Measurements from ENCODE around the gene PTH1R.
A peak's percentile ranks its signal among the peaks of the same experiment; 100 is the strongest.

The PTH1R gene

DNA sequence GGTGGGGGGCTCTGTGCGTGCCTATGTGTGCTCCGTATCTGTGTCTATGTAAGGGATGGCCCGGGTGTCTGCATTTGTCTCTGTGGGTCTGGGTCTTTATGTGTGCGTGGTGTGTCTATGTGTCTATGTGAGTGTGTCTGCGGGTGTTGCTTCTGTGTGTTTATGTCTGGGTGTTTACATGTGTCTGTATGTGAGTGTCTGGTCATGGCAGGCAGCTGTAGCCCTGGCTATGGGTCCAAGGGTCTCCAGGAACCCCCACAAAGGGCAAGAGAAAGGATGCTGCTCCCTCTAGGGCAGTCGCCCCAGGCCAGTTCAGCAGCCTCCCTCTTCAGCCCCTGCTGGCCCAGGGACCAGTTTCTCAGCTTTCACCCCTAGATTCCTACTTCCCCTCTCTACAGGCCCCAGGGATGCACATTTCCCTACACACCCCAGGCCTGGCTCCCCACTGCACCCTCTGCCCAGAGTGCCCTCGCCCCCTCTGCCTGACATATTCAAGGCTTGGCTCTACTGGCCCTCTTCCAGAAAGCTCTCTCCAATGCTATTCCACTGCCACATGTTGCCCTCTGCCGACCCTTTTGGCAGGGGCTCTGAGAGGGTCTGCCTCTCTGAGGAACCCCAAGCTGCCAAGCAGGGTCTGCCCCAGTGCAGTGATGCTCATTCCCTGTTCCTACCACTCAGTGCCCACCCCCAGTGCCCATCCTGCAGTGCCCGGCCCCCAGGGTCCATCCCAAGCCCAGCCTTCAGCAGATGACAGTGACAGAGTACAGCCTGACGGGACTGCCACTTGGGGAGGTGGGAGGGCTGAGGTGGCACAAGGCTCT, 13.2 kb upstream of the PTH1R start:
- no peak for DNase-seq (ENCODE audit: low read depth)

DNA sequence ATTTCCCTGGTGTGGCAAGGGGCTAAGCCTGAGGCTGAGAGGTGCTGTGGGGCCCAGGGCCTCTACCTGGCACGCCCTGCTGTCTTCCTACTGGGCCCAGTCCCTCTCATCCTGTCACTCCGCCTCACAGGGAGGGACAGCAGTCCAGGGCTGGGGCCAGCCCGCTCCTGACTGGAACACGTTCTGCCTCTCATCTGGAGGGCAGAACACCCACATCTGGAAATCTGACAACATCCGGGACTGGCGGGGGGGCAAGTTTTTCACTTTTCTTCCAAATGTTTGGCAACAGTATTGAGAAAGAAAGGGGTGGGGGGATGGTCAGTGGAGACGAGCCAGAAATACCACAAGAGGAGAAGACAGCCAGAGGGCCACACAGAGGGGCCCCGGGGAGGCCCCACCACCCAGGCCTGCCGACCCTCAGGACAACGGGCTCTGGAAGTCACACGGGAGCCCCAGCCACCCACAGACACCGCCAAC, 12.5 kb upstream of the PTH1R start:
- DNase-seq (ENCODE audit: low read depth) = no peak

- DNase-seq (ENCODE audit: low read depth) = no peak
Observed at GRCh38 chr3:46865546-46865945, 12.0 kb upstream of the PTH1R start.

DNA sequence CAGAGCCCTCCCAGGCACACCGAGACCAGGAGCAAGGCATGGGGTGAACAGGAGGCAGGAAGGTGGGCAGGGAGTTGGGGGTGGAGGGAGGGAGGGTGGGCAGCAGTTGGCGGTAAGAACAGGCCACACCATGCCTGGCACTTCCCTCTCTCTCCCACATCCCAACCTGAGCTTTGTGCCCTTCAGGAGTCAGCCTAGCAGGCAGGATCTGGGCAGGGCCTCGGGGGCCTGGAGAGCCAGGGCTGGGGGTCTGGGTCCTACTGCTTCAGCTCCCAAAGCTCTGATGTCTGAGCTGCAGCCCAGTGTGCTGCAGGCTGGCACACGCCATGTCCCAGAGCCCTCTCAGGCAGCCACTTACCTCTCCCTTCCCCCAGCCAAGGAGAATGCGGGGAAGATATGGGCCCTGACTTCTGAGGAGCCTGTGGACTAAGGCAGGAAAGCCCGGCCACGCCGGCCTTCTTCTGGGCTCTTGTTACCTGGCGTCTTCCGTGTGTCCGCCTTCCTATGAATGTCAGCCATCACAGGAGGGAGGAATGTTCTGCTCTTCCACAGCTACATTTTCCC, 11.4 kb upstream of the PTH1R start:
- DNase-seq (ENCODE audit: low read depth) = no peak

GRCh38 chr3:46866720-46867549, 10.6 kb upstream of the PTH1R start:
- peak; percentile 90 for DNase-seq (ENCODE audit: low read depth)

- DNase-seq (ENCODE audit: low read depth) = no peak
Observed at GRCh38 chr3:46867550-46867898, 10.0 kb upstream of the PTH1R start.

- DNase-seq (ENCODE audit: low read depth) = no peak
Observed at GRCh38 chr3:46868287-46868686, 9.2 kb upstream of the PTH1R start.

- DNase-seq (ENCODE audit: low read depth) = no peak
Observed at GRCh38 chr3:46868948-46869347, 8.6 kb upstream of the PTH1R start.

DNA sequence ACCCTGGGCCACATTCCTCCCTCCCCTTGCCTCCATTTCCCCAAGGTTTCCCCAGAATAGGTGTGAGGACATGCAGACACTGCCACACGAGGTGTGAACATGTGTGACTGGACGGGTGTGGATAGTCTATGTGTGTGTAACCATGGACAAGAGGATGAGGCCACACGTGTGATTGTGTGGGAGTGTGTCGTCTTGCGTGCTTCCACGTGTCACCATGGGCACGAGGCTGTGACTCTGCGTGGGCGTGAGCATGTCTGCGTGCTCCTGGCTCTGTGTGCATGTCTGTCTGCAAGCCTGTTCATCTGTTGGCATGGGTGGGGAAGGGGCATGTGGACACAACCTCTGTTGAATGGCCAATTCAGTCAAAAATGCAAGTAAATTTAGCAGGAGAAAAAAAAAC, 8.1 kb upstream of the PTH1R start:
- no peak for DNase-seq (ENCODE audit: low read depth)

GRCh38 chr3:46870651-46871050, 6.9 kb upstream of the PTH1R start:
- DNase-seq (ENCODE audit: low read depth) = no peak

DNA sequence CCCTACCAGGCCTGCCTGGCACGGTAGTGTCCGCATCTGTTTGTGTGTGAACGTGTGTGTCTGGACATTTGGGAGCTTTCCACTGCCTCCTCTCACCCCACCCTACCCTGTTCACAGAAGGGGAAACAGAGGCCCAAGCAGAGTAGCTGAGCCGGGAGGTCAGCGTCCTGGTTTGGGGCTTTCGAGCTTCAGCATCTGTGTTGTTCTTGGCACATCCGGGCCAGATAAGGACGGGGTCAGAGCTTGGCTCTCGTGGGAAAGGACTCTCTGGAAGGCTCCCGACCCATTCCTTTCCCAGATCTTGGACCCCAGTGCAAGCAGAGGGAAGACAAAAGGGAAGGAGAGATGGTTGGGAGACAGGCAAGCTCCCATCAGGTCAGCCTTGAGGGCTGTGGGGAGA, 6.3 kb upstream of the PTH1R start:
- no peak for DNase-seq (ENCODE audit: low read depth)

DNA sequence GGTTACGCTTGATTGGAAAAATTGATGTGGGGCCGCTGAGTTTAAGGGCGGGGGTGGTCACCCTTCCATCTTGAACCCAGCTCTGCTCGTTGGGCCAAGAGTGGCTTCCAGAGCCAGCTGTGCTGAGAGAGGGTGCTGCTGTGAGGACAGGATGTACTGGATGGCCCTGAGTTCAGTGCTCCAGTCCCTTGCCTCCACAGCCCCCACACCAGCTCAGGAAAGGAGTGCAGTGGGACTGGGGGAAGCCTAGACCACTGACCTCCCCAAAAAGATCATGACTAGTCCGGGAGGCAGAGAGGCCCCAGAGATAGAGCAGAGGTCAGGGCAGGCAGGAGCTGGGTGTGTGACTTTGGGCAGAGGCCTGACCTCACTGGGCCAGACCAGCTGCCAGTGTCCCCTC, 4.0 kb upstream of the PTH1R start:
- no peak for DNase-seq (ENCODE audit: low read depth)

GRCh38 chr3:46874430-46874829, 3.1 kb upstream of the PTH1R start:
- no peak for DNase-seq (ENCODE audit: low read depth)

- no peak for DNase-seq (ENCODE audit: low read depth)
Observed at GRCh38 chr3:46875560-46875959, 2.0 kb upstream of the PTH1R start.

- DNase-seq (ENCODE audit: low read depth) = no peak
Observed at GRCh38 chr3:46876313-46877300, 914 bp upstream of the PTH1R start.

GRCh38 chr3:46878781-46879436, 1.4 kb downstream of the PTH1R start:
- DNase-seq (ENCODE audit: low read depth) = no peak

DNA sequence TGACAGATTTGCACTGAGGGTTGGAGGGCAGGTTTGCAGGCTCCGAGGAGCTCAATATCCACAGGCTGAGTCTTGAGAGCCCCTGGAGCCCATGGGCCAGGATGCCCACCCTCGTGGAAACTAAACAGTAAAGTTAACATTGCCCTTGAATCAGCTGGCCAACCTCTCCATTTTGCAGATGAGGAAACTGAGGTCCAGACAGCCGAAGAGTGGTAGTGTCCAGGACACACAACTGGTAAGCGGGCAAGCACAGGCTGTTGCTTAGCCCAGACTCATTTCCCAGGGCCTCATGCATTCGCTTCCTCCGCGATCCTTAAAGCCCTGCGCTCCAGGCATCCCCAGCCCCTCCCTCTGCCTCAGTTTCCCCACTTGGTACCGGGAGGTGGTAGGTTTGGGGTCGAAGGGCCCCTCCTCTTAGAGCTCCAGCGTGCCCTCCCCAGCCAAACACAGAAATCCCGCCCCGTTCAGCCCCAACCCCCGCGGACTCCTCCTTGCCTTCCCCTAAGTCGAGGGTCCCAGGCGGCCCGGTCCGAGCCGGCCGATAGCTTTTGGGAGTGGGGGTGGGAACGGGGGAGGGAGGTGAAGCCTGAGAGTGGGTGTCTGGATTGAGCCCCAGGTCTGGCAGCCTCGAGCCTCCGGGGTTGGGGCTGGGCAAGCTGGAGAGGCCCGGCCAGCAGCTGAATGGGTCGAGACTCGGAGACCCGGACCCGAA, 3.5 kb downstream of the PTH1R start:
- no peak for DNase-seq (ENCODE audit: low read depth)

DNA sequence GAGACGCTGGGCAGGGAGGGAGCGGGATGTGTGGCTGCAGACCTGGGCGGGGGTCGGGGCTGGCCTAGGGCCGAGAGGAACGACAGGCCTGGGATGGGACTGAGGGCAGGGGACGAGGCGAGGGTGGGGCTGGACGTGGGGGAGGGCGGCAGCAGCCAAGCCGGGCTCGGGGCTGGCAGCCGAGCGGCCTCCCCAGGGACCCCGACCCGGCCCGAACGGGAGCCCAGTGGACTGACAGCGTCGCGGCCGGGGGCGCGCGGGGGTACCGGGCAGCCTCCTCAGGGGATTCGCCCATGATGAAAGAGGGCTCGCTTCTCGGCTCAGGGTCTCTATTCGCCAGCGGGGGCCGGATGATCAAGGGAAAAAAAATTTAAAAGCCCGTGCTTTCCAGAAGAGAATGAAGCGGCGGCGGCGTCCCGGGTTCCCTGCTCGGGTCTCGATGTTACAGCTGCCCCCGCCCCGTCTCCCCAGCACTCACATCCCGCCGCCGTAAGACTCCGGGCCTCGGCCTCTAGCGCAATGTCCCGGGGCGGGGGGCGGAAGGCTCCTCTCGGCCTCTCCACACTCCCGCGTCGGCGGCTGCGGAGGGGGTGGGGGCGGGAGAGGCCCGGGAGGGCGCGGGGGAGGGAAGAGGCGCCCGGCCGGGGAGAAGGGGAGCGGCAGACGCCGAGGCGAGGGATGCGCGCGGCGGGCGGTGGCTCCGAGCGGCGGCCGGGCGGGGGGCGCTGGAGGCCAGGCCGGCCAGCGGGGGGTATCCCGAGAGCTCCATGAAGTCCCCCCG, 4.3 kb downstream of the PTH1R start:
- no peak for DNase-seq (ENCODE audit: low read depth)

- DNase-seq (ENCODE audit: low read depth) = no peak
Observed at GRCh38 chr3:46882377-46883053, 5.0 kb downstream of the PTH1R start.

Measured in stimulated activated CD8-positive, alpha-beta memory T cell treated with anti-CD3 and anti-CD28 coated beads, Interleukin-15, amount 100 ng/mL, for 24 hours (primary cell).